GM23248 (cell line): Measurements from ENCODE around the gene FSIP1. TPM values are rescaled to one million over a fixed set of nuclear protein-coding genes. Genes with fewer than 3 reads are reported as not detected.

Experiments used
- DNase-seq: peaks from one replicate; pipeline ENCODE4 v3.0.0-alpha.2; 2015
- H2AFZ ChIP-seq: fragments of 200-600 bp; sonication (generic); 2 replicates; pipeline ENCODE4 v1.6.1; 2016; ENCODE audit warnings: antibody characterized with exemption
- H3F3A ChIP-seq: fragments of 200-600 bp; sonication (generic); 2 replicates; pipeline ENCODE4 v1.6.1; 2016; ENCODE audit warnings: mild to moderate bottlenecking, antibody characterized with exemption, mixed run types; ENCODE audit not compliant: insufficient read depth
- H3K27ac ChIP-seq: fragments of 200-600 bp; sonication (generic); 2 replicates; pipeline ENCODE4 v1.5.1; 2016; ENCODE audit warnings: mild to moderate bottlenecking
- H3K27me3 ChIP-seq: fragments of 200-600 bp; sonication (generic); replicated peaks from 2 replicates; pipeline ENCODE4 v1.6.1; 2016; ENCODE audit warnings: mild to moderate bottlenecking; ENCODE audit not compliant: insufficient read depth
- H3K36me3 ChIP-seq: fragments of 200-600 bp; sonication (generic); 2 replicates; pipeline ENCODE4 v1.6.1; 2016; ENCODE audit warnings: low read depth, mild to moderate bottlenecking
- H3K4me1 ChIP-seq: fragments of 200-600 bp; sonication (generic); 2 replicates; pipeline ENCODE4 v1.6.1; 2016; ENCODE audit warnings: mild to moderate bottlenecking; ENCODE audit not compliant: insufficient read depth
- H3K4me2 ChIP-seq: fragments of 200-600 bp; sonication (generic); one replicate; pipeline ENCODE4 v1.6.1; 2016; ENCODE audit warnings: mild to moderate bottlenecking; ENCODE audit not compliant: unreplicated experiment
- H3K4me3 ChIP-seq: fragments of 200-600 bp; sonication (generic); 2 replicates; pipeline ENCODE4 v1.5.1; 2016; ENCODE audit warnings: mild to moderate bottlenecking
- H3K79me2 ChIP-seq: fragments of 200-600 bp; sonication (generic); 2 replicates; pipeline ENCODE4 v1.6.1; 2016; ENCODE audit warnings: mild to moderate bottlenecking; ENCODE audit not compliant: insufficient read depth
- H3K9ac ChIP-seq: fragments of 200-600 bp; sonication (generic); 2 replicates; pipeline ENCODE4 v1.6.1; 2016; ENCODE audit warnings: mild to moderate bottlenecking
- H3K9me2 ChIP-seq: fragments of 200-600 bp; sonication (generic); 2 replicates; pipeline ENCODE4 v1.6.1; 2016; ENCODE audit warnings: mixed run types, mild to moderate bottlenecking, moderate library complexity; ENCODE audit not compliant: insufficient read depth
- H3K9me3 ChIP-seq: fragments of 200-600 bp; sonication (generic); one replicate; pipeline ENCODE4 v1.6.1; 2017; ENCODE audit warnings: low read depth
- H4K20me1 ChIP-seq: fragments of 200-600 bp; sonication (generic); 2 replicates; pipeline ENCODE4 v1.6.0; 2016; ENCODE audit not compliant: insufficient read depth
- EZH2 ChIP-seq: fragments of 200-600 bp; sonication (generic); IDR thresholded peaks from 2 replicates; pipeline ENCODE4 v1.6.1; 2018; ENCODE audit warnings: antibody characterized with exemption, mild to moderate bottlenecking; ENCODE audit not compliant: insufficient read depth, poor library complexity, severe bottlenecking
- EZH2phosphoT487 ChIP-seq: fragments of 200-600 bp; sonication (generic); IDR thresholded peaks from 2 replicates; pipeline ENCODE4 v1.6.1; 2018; ENCODE audit warnings: antibody characterized with exemption, moderate library complexity, mild to moderate bottlenecking, low read depth; ENCODE audit not compliant: insufficient read depth
- WGBS, 2 experiments: methylation state at CpG; one replicate each; pipeline ENCODE4 v1.1.6; 2015 to 2017; ENCODE audit warnings: low lambda C conversion rate in 2 of 2, low coverage in 1 of 2; ENCODE audit errors: missing lambda C conversion rate in 2 of 2; 5-methylcytosine and 5-hydroxymethylcytosine counted together
- in situ Hi-C: fragments of 300-500 bp; cut with MboI; formaldehyde crosslinking; loops from 2 replicates; pipeline ENCODE4 v1.15.0; 2020
- polyA plus RNA-seq: library from polyadenylated mRNA; unstranded; fragments of >200 nt; fragmentation: Nextera tagmentation; extraction: Ambion mirVana; gene quantifications from 2 replicates; pipeline ENCODE4 v1.2.1, GENCODE V29; 2016
- total RNA-seq: library from RNA; depleted of rRNA; stranded (reverse); fragments of >200 nt; shearing (Covaris generic); gene quantifications from 2 replicates; pipeline ENCODE4 v1.2.3, GENCODE V29; 2014

The FSIP1 gene
- total and polyA plus RNA-seq, 2 experiments from 2014 or later, result 2.4 TPM

GRCh38 chr15:39605146-39605545 is 177.5 kb downstream of the FSIP1 start:
- WGBS, 2 experiments, result 97 to 100% methylated on average over 1 of the region's 1 CpG

DNA sequence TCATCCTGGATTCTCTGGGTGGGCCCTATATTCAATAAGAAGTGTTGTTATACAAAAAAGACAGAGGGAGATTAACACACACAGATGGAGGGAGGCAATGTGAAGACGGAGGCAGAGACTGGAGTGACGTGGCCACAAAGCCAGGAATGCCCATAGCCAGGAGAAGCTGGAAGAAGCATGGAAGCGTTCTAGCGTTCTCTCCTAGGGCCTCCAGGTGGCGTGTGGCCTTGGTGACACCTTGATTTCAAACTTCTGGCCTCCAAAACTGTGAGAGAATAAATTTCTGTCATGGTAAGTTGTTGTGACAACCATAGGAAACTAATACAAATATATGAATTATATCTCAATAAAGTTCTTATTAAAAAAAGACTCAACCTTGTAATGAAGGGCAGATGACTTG is 180.5 kb downstream of the FSIP1 start:
- peaks cover 3% of the 10 kb centered on the region; the same call in 1 of the 2 replicates for H3K9me2 ChIP-seq
- TF ChIP-seq EZH2phosphoT487, result no peak
- no peak for TF ChIP-seq EZH2
- peaks cover 62% of the 10 kb centered on the region for H3F3A ChIP-seq
- peak; percentile 13 for DNase-seq
- H4K20me1 ChIP-seq, result no peaks in the 10 kb centered on the region
- no peak overlapping the region for H3K4me3 ChIP-seq
- H3K79me2 ChIP-seq, result no peaks in the 10 kb centered on the region
- H3K27me3 ChIP-seq, result no peaks in the 10 kb centered on the region
- WGBS, 2 experiments, result 92 to 94% methylated on average over 5 of the region's 5 CpGs
- H3K4me2 ChIP-seq, result no peak overlapping the region
- H2AFZ ChIP-seq, result no peak overlapping the region
- in situ Hi-C loops, result loop anchor here (10.0 kb wide), 1 partner anchor 163 kb away; no protein-coding TSS in a partner anchor
- H3K36me3 ChIP-seq, result peaks cover 16% of the 10 kb centered on the region; the same call in 1 of the 2 replicates
- peaks cover 16% of the 10 kb centered on the region for H3K4me1 ChIP-seq
- H3K9ac ChIP-seq, result no peak overlapping the region
- no peak overlapping the region for H3K27ac ChIP-seq
- H3K9me3 ChIP-seq, result no peaks in the 10 kb centered on the region

More at GRCh38 chr15:39605146-39605545, 177.5 kb downstream of the FSIP1 start:
- H3F3A ChIP-seq, result peaks cover 32% of the 10 kb centered on the region
- no peaks in the 10 kb centered on the region for H3K27me3 ChIP-seq
- peaks cover 3% of the 10 kb centered on the region; the same call in 1 of the 2 replicates for H3K9me2 ChIP-seq
- H3K4me2 ChIP-seq, result no peak overlapping the region
- DNase-seq, result no peak
- H4K20me1 ChIP-seq, result no peaks in the 10 kb centered on the region
- TF ChIP-seq EZH2, result no peak
- TF ChIP-seq EZH2phosphoT487, result no peak
- no peaks in the 10 kb centered on the region for H3K79me2 ChIP-seq
- H3K9me3 ChIP-seq, result peaks cover 3% of the 10 kb centered on the region
- no peak overlapping the region for H3K4me3 ChIP-seq
- in situ Hi-C loops, result loop anchor here (10.0 kb wide), 1 partner anchor 160 kb away; no protein-coding TSS in a partner anchor
- no peak overlapping the region for H3K27ac ChIP-seq
- peaks cover 9% of the 10 kb centered on the region for H3K4me1 ChIP-seq
- H3K36me3 ChIP-seq, result no peaks in the 10 kb centered on the region
- no peak overlapping the region for H3K9ac ChIP-seq
- H2AFZ ChIP-seq, result no peak overlapping the region

DNA sequence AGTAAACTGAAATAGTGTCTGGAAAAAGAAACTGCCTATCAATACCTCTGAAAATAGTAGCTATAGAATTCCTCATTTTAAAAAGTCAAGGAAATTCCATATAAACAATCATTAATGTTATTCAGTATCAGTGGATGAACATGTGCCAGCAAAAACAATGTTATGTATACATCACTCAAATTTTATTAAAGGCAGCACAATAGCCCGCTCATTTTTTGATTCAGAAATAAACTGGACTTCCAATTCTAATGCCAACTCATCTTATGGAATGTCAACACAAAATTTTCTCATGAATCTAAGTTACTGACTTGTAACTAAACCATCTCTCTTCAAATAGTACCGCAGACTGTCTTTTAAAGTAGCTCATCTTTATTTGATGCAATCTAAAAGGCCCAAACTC is 182.8 kb downstream of the FSIP1 start:
- H3K27me3 ChIP-seq, result no peaks in the 10 kb centered on the region
- no peaks in the 10 kb centered on the region for H3K9me2 ChIP-seq
- peaks cover 80% of the 10 kb centered on the region for H3F3A ChIP-seq
- TF ChIP-seq EZH2, result no peak
- TF ChIP-seq EZH2phosphoT487, result peak; percentile 51; the same call in 1 of the 2 replicates
- H2AFZ ChIP-seq, result no peak overlapping the region
- H3K4me2 ChIP-seq, result peak overlapping the region; percentile 61
- peak; percentile 62 for DNase-seq
- peaks cover 37% of the 10 kb centered on the region for H3K36me3 ChIP-seq
- H3K9me3 ChIP-seq, result no peaks in the 10 kb centered on the region
- peak overlapping the region; percentile 95 for H3K27ac ChIP-seq
- peaks cover 8% of the 10 kb centered on the region; the same call in 1 of the 2 replicates for H4K20me1 ChIP-seq
- in situ Hi-C loops, result loop anchor here (10.0 kb wide), 1 partner anchor 165 kb away; no protein-coding TSS in a partner anchor
- peak overlapping the region; percentile 89 for H3K9ac ChIP-seq
- 89 to 97% methylated on average over 2 of the region's 2 CpGs for WGBS, 2 experiments
- H3K4me3 ChIP-seq, result peak overlapping the region; percentile 74
- H3K4me1 ChIP-seq, result peaks cover 16% of the 10 kb centered on the region
- no peaks in the 10 kb centered on the region for H3K79me2 ChIP-seq

- Histone ChIP-seq H3F3A (peaks cover 80% of the 10 kb centered on the region), H3K4me3 (peak overlapping the region; percentile 74), H3K9ac (peak overlapping the region; percentile 89), H3K9me3 (no peaks in the 10 kb centered on the region), H4K20me1 (peaks cover 12% of the 10 kb centered on the region; the same call in 1 of the 2 replicates), H3K9me2 (no peaks in the 10 kb centered on the region), H3K36me3 (peaks cover 44% of the 10 kb centered on the region), H3K79me2 (no peaks in the 10 kb centered on the region), H2AFZ (no peak overlapping the region), H3K27ac (peak overlapping the region; percentile 95), H3K4me1 (peaks cover 16% of the 10 kb centered on the region), H3K27me3 (no peaks in the 10 kb centered on the region), H3K4me2 (peak overlapping the region; percentile 61)
- TF ChIP-seq EZH2phosphoT487 (no peak), EZH2 (no peak)
- peak; percentile 50 for DNase-seq
- 76 to 78% methylated on average over 12 of the region's 12 CpGs for WGBS, 2 experiments
- in situ Hi-C loops, result no loop called here
Measured at GRCh38 chr15:39598958-39599845, 183.4 kb downstream of the FSIP1 start.
